ENCODE measurements around the gene CAMSAP1.
"Not testable (repeated sequence)": the region's sequence is repeated elsewhere in the genome, so short reads cannot be mapped to it uniquely, and the experiment has no call there.

Gene CAMSAP1

DNA sequence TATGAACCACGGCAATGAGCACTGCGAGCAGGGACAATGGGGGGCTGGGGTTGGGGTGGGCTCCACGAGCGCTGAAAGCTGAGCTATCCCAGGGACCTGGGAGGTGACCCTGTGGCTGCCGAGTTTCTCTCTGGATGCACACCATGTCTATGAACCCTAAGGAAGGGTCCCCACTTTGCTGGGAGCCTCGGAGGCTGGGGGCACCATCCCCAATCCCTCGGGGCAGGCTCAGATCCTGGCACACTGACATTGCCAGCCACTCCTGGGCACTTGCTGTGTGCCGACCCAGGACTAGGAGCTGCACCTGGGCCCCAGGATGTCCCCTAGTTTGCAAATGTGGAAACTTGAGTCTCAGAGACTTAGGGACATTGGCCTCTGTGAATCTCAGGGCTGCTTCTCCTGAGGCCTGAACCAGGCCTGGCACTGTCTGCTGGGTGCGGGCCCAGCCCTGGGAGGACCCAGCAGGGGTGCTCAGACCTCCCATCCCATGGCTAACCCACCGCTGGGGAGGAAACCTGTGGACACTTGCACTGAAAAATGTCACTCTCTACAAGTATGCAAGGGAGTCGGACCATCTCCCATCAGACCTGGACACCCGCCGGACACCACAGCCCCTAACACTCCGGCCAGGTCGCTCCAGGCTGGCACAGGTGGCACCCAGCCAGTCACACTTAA, 13.0 kb upstream of the CAMSAP1 start:
- no peak for DNase-seq

DNA sequence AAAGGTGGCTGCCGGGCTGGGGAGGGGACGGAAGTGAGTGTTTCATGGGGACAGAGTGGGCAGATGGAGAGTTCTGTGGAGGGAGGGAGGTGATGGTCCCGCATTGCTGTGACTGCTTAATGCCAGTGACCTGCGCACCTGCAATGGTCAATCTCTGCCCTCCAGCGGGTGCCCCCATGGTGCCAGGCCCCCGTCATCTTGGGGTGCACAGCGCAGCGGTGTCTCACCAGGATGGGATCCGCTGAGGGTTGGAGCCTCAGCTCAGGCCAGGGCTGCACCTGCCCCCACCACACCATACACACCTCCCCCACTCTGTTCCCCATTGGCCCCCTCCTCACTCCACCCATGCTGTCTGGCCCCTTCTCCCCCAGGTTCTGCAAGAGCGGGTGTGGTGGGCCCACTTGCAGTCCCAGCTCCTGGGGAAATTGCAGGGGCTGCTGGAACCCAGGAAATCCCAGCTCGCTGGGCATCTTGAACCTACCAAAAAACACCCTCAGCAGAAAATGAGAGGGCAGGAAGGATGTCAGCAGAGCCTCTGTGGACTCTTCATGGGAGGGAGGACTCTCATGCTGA, 12.1 kb upstream of the CAMSAP1 start:
- DNase-seq: no peak

DNA sequence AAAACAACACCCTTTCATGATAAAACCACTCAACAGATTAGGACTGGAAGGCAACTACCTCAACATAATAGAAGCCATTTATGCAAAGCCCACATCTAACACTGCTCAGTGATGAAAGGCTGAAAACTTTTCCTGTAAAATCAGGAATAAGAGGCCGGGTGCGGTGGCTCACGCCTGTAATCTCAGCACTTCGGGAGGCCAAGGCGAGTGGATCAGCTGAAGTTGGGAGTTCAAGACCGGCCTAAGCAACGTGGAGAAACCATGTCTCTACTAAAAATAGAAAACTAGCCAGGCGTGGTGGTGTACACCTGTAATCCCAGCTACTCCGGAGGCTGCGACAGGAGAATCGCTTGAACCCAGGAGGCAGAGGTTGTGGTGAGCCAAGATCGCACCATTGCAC, 8.9 kb upstream of the CAMSAP1 start:
- not testable (repeated sequence) for DNase-seq

DNA sequence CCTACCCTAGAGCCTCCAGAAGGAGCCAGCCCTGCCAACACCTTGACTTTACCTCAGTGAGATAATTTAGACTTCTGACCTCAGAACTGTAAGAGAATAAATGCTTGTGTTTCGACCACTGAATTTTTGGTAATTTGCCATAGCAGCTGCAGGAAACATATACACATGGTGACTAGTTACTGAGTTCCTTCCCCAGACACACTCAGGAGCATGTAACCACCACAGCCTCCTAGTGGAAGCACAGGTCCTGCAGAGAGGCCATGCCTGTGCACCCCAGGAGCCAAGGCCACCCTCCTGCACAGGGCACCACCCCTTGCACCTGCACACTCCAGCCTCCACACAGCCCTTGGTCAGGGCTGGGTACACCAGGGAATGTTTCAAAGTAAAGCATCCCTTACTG, 7.6 kb upstream of the CAMSAP1 start:
- no peak for DNase-seq

DNA sequence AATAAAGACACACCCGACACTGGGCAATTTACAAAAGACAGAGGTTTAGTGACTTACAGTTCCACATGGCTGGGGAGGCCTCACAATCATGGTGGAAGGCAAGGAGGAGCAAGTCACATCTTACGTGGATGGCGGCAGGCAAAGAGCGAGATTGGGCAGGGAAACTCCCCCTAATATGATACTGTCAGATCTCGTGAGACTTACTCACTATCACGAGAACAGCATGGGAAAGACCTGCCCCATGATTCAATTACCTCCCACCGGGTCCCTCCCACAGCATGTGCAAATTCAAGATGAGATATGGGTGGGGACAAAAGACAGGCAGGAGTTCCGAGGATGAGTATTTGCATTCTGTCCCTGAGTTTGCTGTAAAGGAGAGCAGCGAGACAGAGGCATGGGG, 3.9 kb upstream of the CAMSAP1 start:
- not testable (repeated sequence) for DNase-seq

DNA sequence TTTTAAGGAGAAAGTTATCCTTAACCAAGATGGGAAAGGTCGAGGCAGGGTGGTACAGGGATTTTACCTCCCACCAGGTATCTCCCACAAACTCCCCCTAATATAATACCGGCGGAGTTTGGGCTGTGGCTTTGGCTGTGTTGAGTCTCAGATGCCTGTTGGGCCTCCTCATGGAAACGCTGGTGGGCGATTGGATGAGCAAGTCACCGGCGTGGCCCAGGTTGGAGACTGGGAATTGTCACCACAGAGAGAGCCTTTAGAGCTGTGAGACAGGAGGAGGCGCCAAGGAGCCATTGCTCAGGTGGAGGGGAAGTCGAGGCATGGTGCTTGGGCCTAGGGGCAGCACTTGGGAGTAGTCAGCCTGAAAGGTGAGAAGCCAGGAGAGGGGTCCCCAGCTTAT, 3.4 kb upstream of the CAMSAP1 start:
- DNase-seq: no peak

DNA sequence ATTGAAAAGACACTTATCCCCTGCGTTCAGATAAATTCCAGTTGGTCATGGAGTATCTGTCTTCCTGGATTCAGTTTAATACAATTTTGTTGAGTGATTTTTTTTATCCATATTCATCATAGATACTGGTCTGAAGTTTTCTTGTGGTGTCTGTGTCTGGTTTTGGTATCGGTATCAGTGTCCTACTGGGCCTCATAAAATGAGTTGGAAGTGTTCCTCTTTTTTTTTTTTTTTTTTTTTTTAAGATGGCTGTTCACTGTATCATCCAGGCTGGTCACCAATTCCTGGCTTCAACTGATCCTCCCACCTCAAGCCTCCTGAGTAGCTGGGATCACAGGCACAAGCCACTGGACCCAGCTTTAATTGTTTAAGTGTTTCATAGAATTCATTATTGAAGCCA, 2.9 kb upstream of the CAMSAP1 start:
- peak; percentile 65 for DNase-seq

DNA sequence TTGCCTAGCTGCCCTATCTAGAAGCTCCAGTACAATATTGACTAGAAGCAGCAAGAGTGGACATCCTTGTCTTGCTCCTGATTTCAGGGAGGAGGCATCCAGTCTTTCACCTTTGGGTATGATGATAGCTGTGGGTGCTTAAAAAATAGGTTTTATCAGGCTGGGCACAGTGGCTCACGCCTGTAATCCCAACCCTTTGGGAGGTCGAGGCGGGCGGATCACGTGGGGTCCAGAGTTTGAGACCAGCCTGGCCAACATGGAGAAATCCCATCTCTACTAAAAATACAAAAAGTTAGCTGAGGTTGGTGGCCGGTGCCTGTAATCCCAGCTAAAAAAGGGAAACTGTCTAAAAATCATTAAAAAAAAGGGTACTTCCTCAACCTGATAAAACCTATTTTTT, 2.0 kb upstream of the CAMSAP1 start:
- DNase-seq: no peak

DNA sequence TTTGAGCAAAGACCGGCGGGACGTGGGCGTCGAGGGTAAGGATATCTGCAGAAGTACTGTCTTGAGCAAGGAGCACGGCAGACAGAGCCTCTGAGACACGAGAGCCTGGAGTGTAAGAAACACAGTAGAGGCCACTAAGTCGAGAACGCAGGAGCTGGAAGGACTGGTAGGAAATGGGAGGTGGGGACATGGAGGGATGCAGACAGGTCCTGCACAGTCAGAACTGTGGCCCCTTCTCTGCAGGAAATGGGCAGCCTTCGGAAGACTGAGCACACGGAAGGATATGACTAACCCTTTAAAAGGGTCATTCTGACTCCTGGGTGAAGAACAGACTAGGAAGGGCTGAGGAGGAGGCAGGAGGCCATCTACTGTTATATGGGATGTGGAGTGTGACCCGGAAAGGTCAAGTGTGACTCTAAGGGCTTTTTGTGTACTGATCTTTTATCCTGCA, 1.4 kb upstream of the CAMSAP1 start:
- DNase-seq: peak; percentile 62

DNA sequence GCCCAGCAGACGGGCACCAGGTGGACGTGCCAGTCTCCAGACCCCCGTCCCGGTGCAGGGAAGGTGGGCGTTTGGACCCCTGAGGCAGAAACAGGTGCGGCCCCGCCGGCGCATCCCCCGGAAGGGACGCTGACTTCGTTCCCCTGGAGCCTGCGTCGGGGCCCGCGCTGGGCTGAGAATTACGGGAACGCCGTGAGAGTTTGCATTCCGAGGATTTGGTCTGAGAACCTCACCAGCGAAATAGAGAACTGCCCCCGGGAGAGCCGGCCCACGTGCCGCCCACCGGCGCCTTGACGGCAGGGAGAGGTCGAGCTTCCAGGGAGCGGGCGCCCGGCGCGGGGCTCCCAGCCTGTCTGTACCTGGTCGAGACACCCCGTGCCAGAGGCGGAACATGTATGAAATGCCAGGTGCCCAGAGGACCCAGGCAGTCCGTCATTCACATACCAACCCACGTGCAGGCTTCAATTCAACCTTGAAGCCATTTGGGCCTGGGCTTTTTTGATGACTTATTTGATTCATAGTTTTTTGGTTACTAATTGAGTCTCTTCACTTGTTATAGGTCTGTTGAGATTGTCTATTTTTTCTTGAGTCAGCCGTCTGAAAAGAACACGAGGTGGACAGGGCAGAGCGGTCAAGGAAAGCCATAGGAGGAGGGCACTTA, 877 bp upstream of the CAMSAP1 start:
- no peak for DNase-seq

DNA sequence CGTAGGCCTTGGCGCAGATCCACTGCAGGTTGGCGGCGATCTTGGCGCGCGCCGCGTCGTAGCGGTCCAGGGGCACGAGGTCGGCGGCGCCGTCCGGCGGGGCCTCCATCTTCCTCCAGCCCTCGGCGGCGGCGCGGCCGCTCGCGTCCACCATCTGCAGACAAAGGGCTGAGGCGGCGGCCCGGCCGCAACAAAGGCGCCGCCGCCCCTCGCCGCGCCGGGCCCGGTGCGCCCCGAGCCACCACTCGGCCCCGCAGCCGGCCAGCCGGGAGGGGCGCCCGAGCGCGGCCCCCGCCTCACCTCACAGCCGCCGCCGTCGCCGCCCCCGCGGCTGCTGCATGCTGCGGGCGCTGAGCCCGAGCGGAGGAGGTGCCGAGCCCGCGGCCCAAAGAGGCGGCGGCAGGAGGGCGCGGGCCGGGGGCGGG, 328 bp downstream of the CAMSAP1 start:
- peak; percentile 41 for DNase-seq

DNA sequence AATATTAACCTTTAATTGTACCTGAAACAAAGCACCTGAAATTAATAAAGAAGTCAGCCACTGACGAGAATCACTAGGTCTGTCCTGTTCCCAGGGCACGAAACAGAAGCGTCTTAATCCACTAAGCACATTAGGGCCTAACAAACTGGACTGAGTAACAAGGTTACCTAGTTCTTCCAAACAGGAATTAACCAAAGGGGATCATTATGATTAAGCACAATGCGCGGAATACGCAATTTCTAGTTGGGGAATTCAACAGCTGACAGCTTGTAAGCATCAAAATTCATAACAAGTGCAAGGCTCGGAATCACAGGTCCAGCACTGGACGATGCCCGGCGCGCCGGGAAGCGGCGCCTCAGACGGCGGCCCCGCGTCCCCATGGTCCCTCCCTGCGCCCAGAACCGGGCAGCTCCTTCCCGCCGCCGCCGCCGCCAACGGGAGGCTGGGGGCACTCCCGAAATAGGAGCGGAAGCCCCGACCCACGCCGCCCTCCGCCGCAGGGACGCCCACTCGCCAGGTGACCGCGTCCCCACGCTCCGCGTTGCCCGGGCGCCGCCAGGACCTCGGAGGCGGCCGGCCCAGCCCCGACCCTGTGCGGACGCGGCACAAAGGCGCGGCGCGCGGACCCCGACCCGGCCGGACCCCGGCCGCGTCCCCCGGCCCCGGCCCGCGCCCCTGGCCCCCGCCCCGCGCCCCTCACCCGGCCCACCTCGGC, 898 bp downstream of the CAMSAP1 start:
- peak; percentile 74 for DNase-seq

DNA sequence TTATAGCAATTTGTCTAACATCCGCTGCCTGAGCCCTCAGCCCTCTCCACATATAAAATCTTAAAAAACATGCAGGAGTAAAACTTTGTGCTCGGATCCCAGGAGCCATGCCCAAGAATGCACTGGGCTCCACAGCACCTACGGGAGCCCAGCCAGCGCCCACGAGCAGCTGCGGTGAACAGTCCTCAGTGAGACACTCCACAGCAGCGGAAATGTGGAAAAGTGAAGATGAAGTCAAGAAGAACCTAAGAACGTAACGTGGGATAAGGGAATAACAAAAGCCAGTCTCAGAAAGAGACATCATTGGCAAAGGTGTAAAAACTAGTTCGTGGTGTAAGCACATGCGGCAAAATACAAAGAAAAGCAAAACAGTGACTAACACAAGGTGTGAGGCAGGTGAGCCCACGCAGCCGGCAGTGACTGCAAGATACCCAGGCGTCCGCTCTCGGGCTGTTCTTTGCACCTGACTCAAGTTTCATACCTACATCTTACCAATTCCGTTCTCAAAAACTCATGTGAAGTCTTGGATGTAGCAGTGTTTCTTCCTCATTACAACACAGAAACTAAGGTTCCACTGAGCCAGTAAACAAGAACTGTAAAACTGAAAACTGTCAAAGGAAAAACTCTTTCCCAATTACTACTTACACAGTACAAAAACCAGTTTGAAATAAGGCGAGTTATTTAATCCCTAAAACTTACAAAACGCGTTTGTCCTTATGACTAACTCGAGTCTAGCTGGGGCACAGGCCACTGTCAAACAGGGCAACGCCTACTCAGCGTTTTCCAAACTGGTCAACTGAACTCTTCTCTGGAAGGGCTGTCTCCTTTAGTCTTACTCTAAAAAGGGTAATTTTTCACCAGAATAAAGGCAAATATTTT, 1.7 kb downstream of the CAMSAP1 start:
- DNase-seq: peak; percentile 87

DNA sequence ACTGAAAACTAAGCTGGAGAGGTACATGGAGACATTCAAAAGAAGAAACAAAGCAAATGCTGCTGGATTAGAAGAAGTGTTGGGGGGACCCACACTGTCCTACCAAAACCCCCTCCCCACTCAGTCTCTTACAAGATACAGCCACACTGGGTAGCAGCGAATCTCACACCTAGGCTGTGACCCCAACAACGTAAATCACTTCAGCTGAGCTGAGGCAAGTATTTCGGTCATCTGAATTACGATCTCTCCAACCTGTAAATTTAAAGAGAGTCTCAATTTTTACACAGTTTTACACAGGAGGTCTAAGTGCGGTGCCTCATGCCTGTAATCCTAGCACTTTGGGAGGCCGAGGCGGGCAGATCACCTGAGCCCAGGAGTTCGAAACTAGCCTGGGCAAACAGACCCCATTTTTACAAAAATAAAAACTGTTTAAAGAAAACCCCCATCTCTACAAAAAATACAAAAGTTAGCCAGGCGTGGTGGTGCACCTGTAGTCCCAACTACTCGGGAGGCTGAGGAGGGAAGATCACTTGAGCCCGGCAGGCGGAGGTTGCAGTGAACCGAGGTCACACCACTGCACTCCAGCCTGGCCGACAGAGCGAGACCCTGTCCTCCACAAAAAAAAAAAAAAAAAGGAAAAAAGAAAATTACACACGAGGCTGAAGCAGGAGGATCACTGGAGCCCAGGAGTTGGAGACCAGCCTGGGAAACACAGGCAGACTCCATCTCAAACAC, 3.4 kb downstream of the CAMSAP1 start:
- no peak for DNase-seq

DNA sequence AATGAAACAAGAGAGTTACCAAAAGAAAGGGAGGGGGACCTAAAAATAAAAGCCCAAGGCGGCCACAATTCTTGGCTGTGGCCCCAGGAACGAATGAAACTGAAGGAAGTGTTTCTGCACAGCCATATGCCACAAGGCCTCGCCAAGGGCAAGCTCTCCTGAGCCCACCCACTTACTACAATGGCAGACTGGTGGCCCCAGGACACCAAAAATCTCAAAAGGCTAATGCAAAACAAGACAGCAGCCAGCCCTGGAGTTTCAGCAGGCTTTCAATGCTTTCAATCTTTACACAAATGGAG, 4.0 kb downstream of the CAMSAP1 start:
- DNase-seq: no peak

DNA sequence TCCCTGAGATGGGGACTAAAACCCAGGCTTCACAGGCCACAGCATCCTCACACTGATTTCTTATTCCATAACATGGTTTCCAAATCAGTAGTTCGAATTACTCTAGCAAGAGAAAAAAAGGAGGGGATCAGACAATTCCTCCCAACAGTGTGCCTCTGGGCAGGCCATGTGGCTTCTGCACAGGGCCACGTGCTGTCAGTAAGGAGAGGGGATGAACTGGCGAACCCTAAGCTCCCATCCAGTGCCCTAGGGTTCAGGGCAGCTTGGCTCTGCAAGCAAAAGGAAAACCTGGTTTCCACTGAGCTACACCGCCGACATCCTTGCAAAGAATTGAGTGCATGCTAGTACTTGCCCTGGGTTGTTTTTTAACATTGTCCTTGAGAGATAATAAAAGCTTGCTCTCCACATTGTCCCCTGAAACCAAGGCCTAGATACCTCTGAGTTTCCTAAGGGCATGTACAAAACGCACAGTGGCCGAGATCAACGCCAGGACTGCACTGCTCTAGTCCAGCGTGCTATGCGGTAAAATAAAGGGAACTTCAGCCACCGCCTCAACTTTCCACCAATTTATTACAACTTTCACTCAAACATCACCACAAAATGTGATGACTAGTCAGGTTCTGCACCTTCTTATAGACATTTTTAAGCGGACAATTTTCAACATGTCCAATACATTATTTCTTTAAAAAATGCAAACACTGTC, 4.5 kb downstream of the CAMSAP1 start:
- no peak for DNase-seq

DNA sequence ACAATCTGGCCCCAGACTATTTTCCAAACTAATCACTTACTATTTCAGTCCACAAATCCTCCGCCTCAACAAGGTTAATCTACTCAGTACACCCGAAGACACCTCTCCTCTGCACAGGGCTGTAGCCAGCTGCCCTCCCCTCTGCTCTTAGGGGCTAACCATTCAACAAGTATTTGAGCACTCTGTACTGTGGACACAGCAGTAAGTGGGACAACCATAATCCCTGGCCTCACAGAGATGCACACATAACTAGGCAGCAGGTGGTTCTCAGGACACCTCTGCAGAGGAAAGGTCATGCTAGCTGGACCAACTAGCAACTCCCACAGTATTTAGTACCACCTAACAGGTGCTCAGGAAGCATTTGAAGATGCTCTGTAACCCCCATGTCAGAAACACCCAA, 5.5 kb downstream of the CAMSAP1 start:
- DNase-seq: no peak

DNA sequence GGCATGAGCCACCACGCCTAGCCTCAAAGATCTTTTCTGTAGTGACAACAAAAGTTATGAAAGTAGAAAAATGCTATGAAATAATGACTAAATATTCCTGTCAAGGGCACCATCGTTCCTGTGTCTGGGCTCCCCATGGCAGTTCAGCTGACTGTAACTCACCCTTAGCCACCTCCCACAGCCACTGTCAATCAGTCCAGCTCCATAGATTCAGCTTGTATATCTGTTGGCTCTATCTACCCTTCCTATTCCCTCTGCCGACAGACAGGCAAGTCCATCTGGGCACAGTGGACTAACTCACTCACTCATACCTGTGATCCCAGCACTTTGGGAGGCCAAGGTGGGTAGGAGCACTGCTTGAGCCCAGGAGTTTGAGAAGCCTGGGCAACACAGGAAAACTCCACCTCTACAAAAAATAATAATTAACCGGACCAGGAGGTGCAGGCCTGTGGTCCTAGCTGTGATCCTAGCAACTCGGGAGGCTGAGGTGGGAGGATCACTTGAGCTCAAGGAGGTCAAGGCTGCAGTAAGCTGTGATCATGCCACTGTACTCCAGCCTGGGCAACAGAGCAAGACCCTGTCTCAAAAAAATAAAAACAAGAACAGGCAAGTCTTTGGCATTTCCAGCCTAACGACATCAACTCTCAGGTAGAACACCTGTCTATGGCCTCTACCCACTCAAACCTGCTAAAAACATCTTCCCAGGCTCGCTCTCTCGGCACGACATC, 6.2 kb downstream of the CAMSAP1 start:
- peak; percentile 46 for DNase-seq

DNA sequence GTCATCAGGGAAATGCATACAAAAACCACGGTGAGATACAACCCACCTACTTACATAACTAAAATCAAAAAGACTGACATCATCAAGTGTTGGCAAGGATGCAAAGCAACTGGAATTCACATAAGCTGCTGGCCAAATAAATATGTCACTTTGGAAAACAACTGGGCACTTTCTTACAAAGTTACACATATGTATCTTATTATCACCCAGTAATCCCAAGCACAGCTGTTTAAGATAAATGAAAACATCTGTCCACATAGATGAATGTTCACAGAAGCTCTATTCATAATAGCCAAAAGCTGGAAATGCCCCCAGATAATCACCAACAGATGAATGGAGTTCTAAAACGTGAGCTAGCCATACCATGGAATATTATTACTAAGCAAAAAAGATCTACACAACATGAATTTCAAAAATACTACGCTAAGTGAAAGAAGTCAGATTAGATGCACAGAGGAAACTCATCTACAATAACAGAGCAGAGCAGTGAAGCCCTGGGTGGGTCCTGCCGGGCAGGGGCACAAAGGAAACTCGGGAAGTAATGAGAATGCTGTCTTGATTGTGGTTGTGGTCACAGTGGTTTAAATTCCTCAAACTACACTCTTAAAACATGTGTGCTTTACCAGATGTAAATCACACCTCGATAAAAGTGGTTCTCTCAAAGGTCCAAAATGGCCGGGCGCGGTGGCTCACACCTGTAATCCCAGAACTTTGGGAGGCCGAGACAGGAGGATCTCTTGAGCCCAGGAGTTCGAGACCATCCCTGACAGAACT, 8.5 kb downstream of the CAMSAP1 start:
- no peak for DNase-seq

DNA sequence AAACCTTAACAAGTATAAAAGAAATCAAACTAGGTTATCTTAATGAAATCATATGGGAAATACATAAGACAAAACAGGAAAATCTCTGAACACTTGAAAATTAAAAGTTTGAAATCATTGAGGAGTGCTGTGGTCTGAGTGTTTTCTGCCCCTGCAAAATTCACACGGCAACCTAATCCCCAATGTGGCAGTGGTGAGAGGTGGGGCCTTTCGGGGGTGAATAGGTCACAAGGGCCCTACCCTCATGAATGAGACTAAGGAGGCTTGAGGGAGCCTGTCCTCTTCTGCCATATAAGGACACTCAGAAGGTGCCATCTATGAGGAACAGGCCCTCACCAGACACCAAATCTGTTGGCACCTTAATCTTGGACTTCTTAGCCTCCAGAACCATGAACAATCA, 10.7 kb downstream of the CAMSAP1 start:
- DNase-seq: no peak
